Renal pelvis (tissue), 4 donors: ENCODE measurements around the gene SHPK. TPM values are rescaled to one million over a fixed set of nuclear protein-coding genes. Genes with fewer than 3 reads are reported as not detected.

ENCODE experiments used
- DNase-seq: peaks from one replicate; pipeline ENCODE4 v3.0.0-alpha.2; 2013
- polyA plus RNA-seq, 3 donors: library from polyadenylated mRNA; unstranded; fragments of 120-200 nt; gene quantifications; one replicate each; pipeline ENCODE4 v1.2.1, GENCODE V29; 2013; ENCODE audit not compliant: insufficient read length in 3 of 3

The SHPK gene
- polyA plus RNA-seq, 3 donors: 13.6 to 20.8 (median 15.6) TPM

DNA sequence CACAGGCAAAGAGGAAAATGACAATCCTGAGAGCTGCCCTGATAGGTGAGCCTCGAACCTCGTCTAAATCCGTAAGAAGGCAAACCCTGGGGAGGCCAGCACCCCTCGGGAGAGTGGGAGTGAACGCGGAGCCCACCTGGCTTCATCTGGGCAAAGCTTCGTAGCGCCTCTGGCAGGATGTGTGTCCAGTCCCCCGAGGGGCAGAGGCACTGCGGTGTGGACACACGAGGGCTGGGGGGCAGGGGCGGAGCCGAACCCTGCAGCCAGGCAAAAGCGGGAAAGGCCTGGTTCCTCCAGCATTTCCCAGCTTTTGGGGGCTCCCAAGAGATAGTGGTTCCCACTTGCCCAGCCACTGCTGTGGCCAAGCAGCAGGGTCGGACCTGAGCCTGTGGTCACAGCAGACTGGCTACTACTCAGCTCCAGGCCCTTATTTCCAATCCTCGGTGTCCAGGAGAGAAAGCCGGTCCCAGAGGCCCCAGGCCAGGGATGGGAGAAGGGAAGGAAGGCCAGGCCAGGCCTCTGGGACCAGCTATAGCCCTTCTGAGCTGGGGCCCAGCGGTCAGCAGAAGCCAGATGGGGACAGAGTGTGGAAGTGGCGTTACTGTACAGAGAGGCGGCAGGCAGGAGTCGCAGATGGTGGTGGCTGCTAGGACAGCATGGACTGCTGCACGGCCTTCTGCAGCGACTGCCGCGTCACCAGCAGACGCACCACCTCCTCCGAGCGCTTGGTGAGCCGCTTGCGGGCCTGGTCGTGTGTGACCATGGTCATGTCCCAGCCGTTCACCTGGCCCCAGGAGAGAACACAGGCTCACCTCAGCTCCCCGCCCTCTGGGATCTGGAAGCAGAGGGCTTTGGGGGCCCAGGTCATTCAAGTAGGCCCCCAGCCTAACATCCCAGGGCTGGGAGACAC is 27.3 kb upstream of the SHPK start:
- no peak for DNase-seq

- no peak for DNase-seq
Measured at GRCh38 chr17:3660311-3660891, 24.4 kb upstream of the SHPK start.

- no peak for DNase-seq
Measured at GRCh38 chr17:3659541-3660111, 23.6 kb upstream of the SHPK start.

DNA sequence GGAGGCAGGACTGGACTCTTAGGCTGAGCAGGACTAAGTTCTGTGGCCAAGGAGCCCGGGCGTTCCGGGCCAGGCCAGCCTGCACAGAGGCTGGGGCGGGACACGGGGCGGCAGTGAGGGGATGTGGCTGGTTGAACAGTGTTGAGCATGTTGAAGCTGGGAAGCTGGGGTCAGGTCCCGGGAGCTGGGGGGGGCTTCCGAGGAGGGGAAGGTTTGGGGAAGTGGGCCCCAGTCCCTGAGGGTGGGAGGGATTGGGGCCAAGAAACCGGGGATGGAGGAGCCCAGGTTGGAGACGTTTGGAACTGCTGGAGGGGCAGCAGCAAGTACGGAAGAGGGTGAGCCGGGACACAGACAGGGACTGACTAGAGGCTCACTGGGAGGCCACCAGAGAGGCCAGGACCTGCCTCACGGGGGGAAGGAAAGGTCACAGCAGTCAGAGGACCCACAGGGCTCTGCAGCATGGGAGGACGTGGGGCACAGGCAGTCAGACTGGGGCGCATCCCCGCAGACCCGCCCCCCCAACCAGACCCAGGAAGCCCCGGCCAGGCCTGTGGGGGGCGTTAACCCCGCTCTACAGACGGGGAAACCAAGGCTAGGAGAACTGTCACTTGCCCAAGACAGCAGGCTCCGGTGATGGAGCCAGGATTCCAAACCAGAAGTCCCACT is 22.9 kb upstream of the SHPK start:
- no peak for DNase-seq

- no peak for DNase-seq
Measured at GRCh38 chr17:3657874-3658783, 22.1 kb upstream of the SHPK start.

DNA sequence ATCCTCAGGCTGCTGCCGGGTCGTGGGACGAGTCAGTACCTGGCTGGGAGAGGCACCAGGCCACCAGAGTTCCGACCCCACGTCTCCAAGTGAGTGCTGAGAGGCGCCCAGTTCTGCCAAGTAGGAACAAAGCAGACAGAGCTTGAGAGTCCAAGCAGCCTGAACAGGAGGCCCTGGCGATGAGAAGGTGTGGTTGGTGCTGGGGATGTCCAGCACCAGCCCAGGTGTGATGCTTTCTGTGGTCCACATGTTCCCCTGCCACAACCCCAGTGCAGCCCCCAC is 21.5 kb upstream of the SHPK start:
- no peak for DNase-seq

- DNase-seq: no peak
Measured at GRCh38 chr17:3656755-3657587, 20.9 kb upstream of the SHPK start.

- no peak for DNase-seq
Measured at GRCh38 chr17:3656353-3656752, 20.3 kb upstream of the SHPK start.

- DNase-seq: no peak
Measured at GRCh38 chr17:3655766-3656165, 19.7 kb upstream of the SHPK start.

- peak; percentile 47 for DNase-seq
Measured at GRCh38 chr17:3647769-3648555, 11.9 kb upstream of the SHPK start.

- DNase-seq: no peak
Measured at GRCh38 chr17:3647251-3647650, 11.2 kb upstream of the SHPK start.

DNA sequence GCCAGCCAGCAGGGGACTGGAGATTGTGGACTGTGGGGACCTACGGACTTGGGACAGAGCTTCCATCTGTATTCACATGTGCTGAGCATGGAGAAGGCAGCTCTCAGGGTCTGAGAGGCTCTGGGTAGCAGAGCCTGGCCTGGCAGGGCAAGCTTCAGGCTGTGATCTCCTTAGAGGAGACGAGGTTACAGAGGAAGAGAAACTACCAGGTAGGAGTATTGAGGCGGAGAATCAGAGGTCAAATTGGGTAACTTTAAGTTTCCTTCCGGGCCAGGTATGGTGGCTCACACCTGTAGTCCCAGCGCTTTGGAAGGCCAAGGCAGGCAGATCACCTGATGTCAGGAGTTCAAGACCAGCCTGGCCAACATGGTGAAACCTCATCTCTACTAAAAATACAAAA is 9.3 kb upstream of the SHPK start:
- no peak for DNase-seq

GRCh38 chr17:3643889-3644349 is 7.9 kb upstream of the SHPK start:
- no peak for DNase-seq

- DNase-seq: peak; percentile 31
Measured at GRCh38 chr17:3641717-3642486, 5.9 kb upstream of the SHPK start.

GRCh38 chr17:3641014-3641413 is 5.0 kb upstream of the SHPK start:
- DNase-seq: no peak

- DNase-seq: no peak
Measured at GRCh38 chr17:3639981-3640596, 4.0 kb upstream of the SHPK start.

GRCh38 chr17:3636908-3637373 is 891 bp upstream of the SHPK start:
- DNase-seq: no peak

DNA sequence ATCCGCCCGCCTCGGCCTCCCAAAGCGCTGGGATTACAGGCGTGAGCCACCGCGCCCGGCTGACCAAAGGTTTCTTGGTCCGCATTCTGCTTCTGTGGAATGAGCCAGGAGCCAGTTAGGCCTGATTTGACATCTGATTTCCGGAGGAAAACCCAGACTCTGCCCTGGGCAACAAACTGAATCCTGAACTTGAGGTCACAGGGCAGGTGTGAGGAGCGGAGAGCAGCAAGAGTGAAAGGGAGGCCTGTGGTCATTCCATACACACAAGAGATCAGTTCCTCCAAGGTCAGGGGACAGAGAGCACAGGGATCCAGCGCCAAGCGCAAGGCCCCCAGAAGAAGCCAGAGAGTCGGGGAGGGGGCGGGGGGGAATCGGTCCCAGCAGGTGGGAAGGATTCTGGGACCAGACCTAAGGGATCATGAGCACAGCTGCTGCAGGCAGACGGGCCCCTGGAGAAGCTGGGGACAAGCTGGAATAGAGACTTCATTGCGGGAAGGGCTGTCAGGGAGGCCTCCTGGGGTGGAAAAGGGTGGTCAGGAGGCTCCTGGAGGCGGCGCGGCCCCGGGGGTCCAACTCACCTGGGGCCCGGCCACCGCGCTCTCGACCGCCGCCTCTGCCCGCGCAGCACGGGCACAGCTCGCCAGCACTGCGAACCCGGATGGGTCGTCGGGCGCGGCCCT is 436 bp downstream of the SHPK start:
- peak; percentile 33 for DNase-seq
